Astrocyte (in vitro differentiated cells and primary cell): ENCODE measurements around the gene PHC2. TPM values are rescaled to one million over a fixed set of nuclear protein-coding genes. Genes with fewer than 3 reads are reported as not detected.

ENCODE experiments used
- DNase-seq: peaks from one replicate; pipeline ENCODE4 v3.0.0-alpha.2; 2010; ENCODE audit warnings: low read depth
- FAIRE-seq: peaks from 2 replicates; lab custom pipeline; 2011; peaks lifted over from hg19 to GRCh38; lab: Jason Lieb, UNC
- H2AFZ ChIP-seq: 2 replicates; pipeline ENCODE4 v1.6.0; 2012; ENCODE audit warnings: low read depth, low read length, inconsistent platforms
- H3K27ac ChIP-seq: 2 replicates; pipeline ENCODE4 v1.5.1; 2011; ENCODE audit warnings: low read depth, low read length, inconsistent platforms
- H3K27me3 ChIP-seq: 2 replicates; pipeline ENCODE4 v1.6.0; 2011; ENCODE audit warnings: low read length, inconsistent platforms; ENCODE audit not compliant: insufficient read depth
- H3K36me3 ChIP-seq: 2 replicates; pipeline ENCODE4 v1.5.1; 2011; ENCODE audit warnings: low read length, inconsistent platforms; ENCODE audit not compliant: insufficient read depth
- H3K4me1 ChIP-seq: 2 replicates; pipeline ENCODE4 v1.5.1; 2011; ENCODE audit warnings: low read length, inconsistent platforms; ENCODE audit not compliant: insufficient read depth
- H3K4me2 ChIP-seq: 2 replicates; pipeline ENCODE4 v1.6.0; 2012; ENCODE audit warnings: low read length, inconsistent platforms
- H3K4me3 ChIP-seq: 2 replicates; pipeline ENCODE4 v1.5.1; 2011; ENCODE audit warnings: low read depth, mild to moderate bottlenecking, low read length, inconsistent platforms; ENCODE audit not compliant: insufficient read depth
- H3K79me2 ChIP-seq: 2 replicates; pipeline ENCODE4 v1.6.0; 2012; ENCODE audit warnings: mild to moderate bottlenecking, low read length, inconsistent platforms; ENCODE audit not compliant: insufficient read depth
- H3K9ac ChIP-seq: 2 replicates; pipeline ENCODE4 v1.6.0; 2012; ENCODE audit warnings: mild to moderate bottlenecking, low read length, inconsistent platforms
- H3K9me3 ChIP-seq: 2 replicates; pipeline ENCODE4 v1.5.1; 2012; ENCODE audit warnings: low read depth, mild to moderate bottlenecking, low read length, inconsistent platforms; ENCODE audit not compliant: insufficient read depth
- H4K20me1 ChIP-seq: 2 replicates; pipeline ENCODE4 v1.6.0; 2012; ENCODE audit warnings: low read length, inconsistent platforms; ENCODE audit not compliant: insufficient read depth
- H3K27ac Mint-ChIP-seq: one replicate; pipeline ENCODE4 v1.8.0; 2021; ENCODE audit warnings: mild to moderate bottlenecking, mixed read lengths; ENCODE audit not compliant: unreplicated experiment
- H3K27me3 Mint-ChIP-seq: one replicate; pipeline ENCODE4 v1.8.0; 2021; ENCODE audit warnings: low read depth, mixed read lengths; ENCODE audit not compliant: unreplicated experiment
- H3K36me3 Mint-ChIP-seq: one replicate; pipeline ENCODE4 v1.8.0; 2021; ENCODE audit warnings: low read depth, mixed read lengths; ENCODE audit not compliant: unreplicated experiment
- H3K4me1 Mint-ChIP-seq: one replicate; pipeline ENCODE4 v1.8.0; 2021; ENCODE audit warnings: low read depth, mixed read lengths; ENCODE audit not compliant: unreplicated experiment
- H3K4me3 Mint-ChIP-seq: one replicate; pipeline ENCODE4 v1.8.0; 2021; ENCODE audit warnings: mild to moderate bottlenecking, moderate library complexity, mixed read lengths; ENCODE audit not compliant: unreplicated experiment
- H3K9me3 Mint-ChIP-seq: one replicate; pipeline ENCODE4 v1.8.0; 2021; ENCODE audit warnings: mild to moderate bottlenecking, mixed read lengths; ENCODE audit not compliant: unreplicated experiment
- CTCF ChIP-seq: IDR thresholded peaks from 2 replicates; pipeline ENCODE4 v1.5.1; 2011; ENCODE audit warnings: low read depth, mild to moderate bottlenecking, inconsistent platforms, low read length, moderate library complexity; ENCODE audit not compliant: insufficient read depth
- EZH2 ChIP-seq: IDR thresholded peaks from 2 replicates; pipeline ENCODE4 v1.6.1; 2012; ENCODE audit warnings: mild to moderate bottlenecking, low read length, inconsistent platforms; ENCODE audit not compliant: insufficient read depth
- total RNA-seq: library from RNA; stranded (reverse); gene quantifications from 2 replicates; pipeline ENCODE4 v1.2.1, GENCODE V29; 2021

The PHC2 gene
- total RNA-seq, 1 donor from 2014 or later: 113 TPM

DNA sequence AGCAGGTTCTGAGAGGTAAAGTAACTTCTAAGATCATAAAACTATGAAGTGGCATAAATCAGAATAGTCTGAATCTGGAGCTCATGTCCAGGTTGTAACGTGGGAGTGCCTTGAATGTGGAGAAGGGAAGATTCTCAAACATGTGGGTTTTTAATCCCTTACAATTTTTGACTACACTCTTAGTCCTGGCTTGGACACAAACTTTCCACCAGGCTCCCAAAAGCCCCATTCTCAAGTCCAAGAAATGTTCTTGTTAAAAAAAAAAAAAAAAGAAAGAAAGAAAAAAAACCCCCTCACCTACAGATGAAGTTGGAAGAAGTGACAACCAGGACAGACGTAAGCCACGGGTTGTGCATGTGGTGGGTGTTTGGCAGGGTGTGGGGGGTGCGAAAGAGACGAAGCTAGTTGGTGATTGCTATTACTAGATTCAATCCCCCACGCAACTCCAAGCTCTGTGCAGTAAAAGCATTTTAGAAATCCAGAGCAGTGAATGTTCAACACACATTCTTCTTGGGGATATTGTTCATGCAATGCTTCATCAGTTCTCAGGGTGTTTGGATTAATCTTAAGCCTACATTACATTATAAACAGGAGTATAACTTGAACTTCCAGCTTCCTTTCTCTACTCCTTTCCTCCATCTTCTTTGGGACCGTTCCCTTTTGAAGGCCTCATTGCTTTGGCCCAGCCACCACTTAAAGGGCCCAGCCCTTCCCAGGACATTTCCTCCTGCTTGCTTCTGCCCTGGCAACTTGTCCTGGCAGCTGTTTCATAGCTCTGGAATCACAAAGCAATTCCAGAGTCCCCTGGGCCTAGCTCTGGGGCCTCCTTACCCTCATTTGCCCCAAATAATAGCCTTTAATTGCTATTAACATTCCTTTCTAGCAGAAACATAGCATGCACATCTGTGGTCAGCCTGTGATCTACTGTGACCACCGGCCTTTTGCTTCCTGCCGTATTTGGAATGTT, 41.8 kb downstream of the PHC2 start:
- H3K27ac Mint-ChIP-seq: peak overlapping the region; percentile 90
- TF ChIP-seq CTCF (no peak), EZH2 (no peak)
- no peak for FAIRE-seq

DNA sequence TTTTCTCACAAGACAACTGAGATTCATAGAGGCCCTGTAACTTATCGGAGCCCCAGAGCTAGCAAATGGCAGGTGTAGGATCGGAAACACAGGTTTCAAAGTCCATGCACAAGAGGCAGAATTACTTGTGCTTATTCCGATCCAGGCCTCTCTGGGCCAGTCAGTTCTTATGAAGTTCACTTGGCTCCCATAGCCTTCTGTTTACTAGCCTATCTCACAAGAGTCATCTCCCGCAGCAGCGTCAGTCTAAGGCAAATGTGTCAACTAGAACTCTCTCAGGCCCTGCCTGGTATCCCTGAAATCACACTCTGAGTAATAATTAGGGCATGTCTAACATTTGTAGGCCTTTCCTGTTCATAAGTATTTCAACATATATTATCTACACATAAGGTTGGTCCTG, 43.3 kb downstream of the PHC2 start:
- H4K20me1 ChIP-seq: no peaks in the 10 kb centered on the region
- H3K4me3 ChIP-seq: no peak overlapping the region
- H3K27ac ChIP-seq: peak overlapping the region; percentile 41
- Mint-ChIP-seq H3K27me3 (no peaks in the 10 kb centered on the region), H3K4me1 (peaks cover 64% of the 10 kb centered on the region), H3K4me3 (no peak overlapping the region), H3K9me3 (no peaks in the 10 kb centered on the region), H3K36me3 (peaks cover 3% of the 10 kb centered on the region), H3K27ac (peak overlapping the region; percentile 69)
- peaks cover 9% of the 10 kb centered on the region for H3K79me2 ChIP-seq
- H3K36me3 ChIP-seq: no peaks in the 10 kb centered on the region
- no peaks in the 10 kb centered on the region for H3K9me3 ChIP-seq
- peaks cover 54% of the 10 kb centered on the region for H3K4me1 ChIP-seq
- H3K27me3 ChIP-seq: no peaks in the 10 kb centered on the region
- H2AFZ ChIP-seq: no peak overlapping the region
- TF ChIP-seq CTCF (no peak), EZH2 (no peak)
- peak; percentile 73 for DNase-seq
- H3K9ac ChIP-seq: no peak overlapping the region
- FAIRE-seq: peak; percentile 55
- H3K4me2 ChIP-seq: no peak overlapping the region

More for the DNA sequence above, 41.8 kb downstream of the PHC2 start:
- H3K9me3 Mint-ChIP-seq: no peaks in the 10 kb centered on the region
- H3K9ac ChIP-seq: peak overlapping the region; percentile 5
- no peak overlapping the region for H3K4me3 ChIP-seq
- peak overlapping the region; percentile 65 for H3K4me3 Mint-ChIP-seq
- peak overlapping the region; percentile 46 for H3K4me2 ChIP-seq
- H3K36me3 ChIP-seq: no peaks in the 10 kb centered on the region
- H3K27me3 ChIP-seq: no peaks in the 10 kb centered on the region
- peaks cover 63% of the 10 kb centered on the region for H3K4me1 Mint-ChIP-seq
- H4K20me1 ChIP-seq: no peaks in the 10 kb centered on the region
- H2AFZ ChIP-seq: no peak overlapping the region
- no peaks in the 10 kb centered on the region for H3K9me3 ChIP-seq
- peak overlapping the region; percentile 5 for H3K27ac ChIP-seq
- DNase-seq: peak; percentile 68
- peaks cover 3% of the 10 kb centered on the region for H3K36me3 Mint-ChIP-seq
- H3K79me2 ChIP-seq: peaks cover 9% of the 10 kb centered on the region
- peaks cover 40% of the 10 kb centered on the region for H3K4me1 ChIP-seq
- H3K27me3 Mint-ChIP-seq: no peaks in the 10 kb centered on the region
